Activated CD8-positive, alpha-beta T cell treated with anti-CD3 and anti-CD28 coated beads for 36 hours (primary cell): ENCODE results near the gene GUCY2C. TPM values are rescaled to one million over a fixed set of nuclear protein-coding genes. Genes with fewer than 3 reads are reported as not detected.

ENCODE experiments used
- ATAC-seq: fragments of 200-7000 bp; cut with Tn5 transposase; one replicate; pipeline ENCODE4 v1.10.0; 2021; ENCODE audit warnings: mild to moderate bottlenecking, moderate library complexity
- CTCF ChIA-PET: fragments of 350-600 bp; sonication (Branson Sonifier 250); formaldehyde crosslinking; loops from one replicate; lab custom pipeline; 2021; ENCODE audit warnings: antibody characterized with exemption; lab: Charles Lee
- POLR2A ChIA-PET: fragments of 350-600 bp; sonication (Branson Sonifier 250); formaldehyde crosslinking; loops from one replicate; lab custom pipeline; 2021; ENCODE audit warnings: antibody characterized with exemption; lab: Charles Lee
- DNase-seq: peaks from one replicate; pipeline ENCODE4 v3.0.0-alpha.2; 2020
- H3K27ac Mint-ChIP-seq: one replicate; pipeline ENCODE4 v1.8.0; 2021; ENCODE audit warnings: mild to moderate bottlenecking, mixed read lengths
- H3K27me3 Mint-ChIP-seq: one replicate; pipeline ENCODE4 v1.8.0; 2021; ENCODE audit warnings: mixed read lengths
- H3K36me3 Mint-ChIP-seq: one replicate; pipeline ENCODE4 v1.8.0; 2021; ENCODE audit warnings: low read depth, mixed read lengths
- H3K4me1 Mint-ChIP-seq: one replicate; pipeline ENCODE4 v1.8.0; 2021; ENCODE audit warnings: low read depth, mixed read lengths
- H3K4me3 Mint-ChIP-seq: one replicate; pipeline ENCODE4 v1.8.0; 2021; ENCODE audit warnings: mild to moderate bottlenecking, moderate library complexity, mixed read lengths
- H3K9me3 Mint-ChIP-seq: one replicate; pipeline ENCODE4 v1.8.0; 2021; ENCODE audit warnings: mixed read lengths
- intact Hi-C: fragments of 100-400 bp; cut with micrococcal nuclease; formaldehyde crosslinking; loops from one replicate; pipeline ENCODE4 v1.10.0; 2022
- total RNA-seq, 2 experiments: library from RNA; stranded (reverse); gene quantifications; one replicate each; pipeline ENCODE4 v1.2.3, GENCODE V29; 2021
- TF ChIP-seq, protein P1 (sequence below): fragments of 200-600 bp; IDR thresholded peaks from one replicate; pipeline ENCODE4 v1.8.0; 2022; ENCODE audit warnings: antibody characterized with exemption, mild to moderate bottlenecking

Gene GUCY2C
- total RNA-seq, 2 experiments from 2014 or later = not detected

DNA sequence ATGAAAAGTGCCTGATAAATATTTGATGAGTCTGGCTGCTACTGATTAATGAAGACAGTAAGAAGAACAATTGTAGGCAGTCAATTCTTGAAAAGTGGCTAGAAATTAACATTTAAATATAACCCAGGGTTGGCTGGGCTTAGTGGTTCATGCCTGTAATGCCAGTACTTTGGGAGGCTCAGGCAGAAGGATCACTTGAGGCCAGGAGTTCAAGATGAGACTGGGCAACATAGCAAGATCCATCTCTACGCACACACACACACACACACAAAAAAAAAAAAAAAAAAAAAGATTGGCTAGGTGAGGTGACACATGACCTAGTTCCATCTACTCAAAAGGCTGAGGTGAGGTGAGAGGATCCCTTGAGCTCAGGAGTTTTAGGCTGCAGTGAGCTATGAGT is 120.8 kb downstream of the GUCY2C start:
- intact Hi-C loops = no loop called here

DNA sequence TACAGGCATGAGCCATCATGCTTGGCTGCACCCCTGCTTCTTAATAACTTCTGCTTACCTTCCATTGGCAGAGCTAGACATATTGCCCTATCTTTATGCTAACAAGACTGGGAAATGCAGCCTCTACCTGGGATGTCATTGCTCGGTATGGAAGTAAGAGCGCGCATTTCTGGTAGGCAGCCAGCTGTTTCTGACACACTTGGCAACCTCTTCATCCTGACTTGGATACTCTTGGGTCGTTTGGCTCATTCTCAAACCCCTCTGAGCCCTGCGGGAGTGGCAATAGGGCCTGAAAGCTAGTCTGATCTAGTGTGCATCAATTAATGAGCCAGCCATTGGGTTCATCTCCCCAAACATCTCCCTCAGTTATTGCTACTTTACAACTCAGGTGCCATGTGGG is 123.3 kb downstream of the GUCY2C start:
- Mint-ChIP-seq H3K4me3 (no peak overlapping the region), H3K36me3 (no peaks in the 10 kb centered on the region), H3K27ac (no peak overlapping the region), H3K9me3 (no peaks in the 10 kb centered on the region), H3K27me3 (peaks cover 13% of the 10 kb centered on the region), H3K4me1 (peaks cover 19% of the 10 kb centered on the region)
- no peak for ATAC-seq
- TF ChIP-seq, protein P1, sequence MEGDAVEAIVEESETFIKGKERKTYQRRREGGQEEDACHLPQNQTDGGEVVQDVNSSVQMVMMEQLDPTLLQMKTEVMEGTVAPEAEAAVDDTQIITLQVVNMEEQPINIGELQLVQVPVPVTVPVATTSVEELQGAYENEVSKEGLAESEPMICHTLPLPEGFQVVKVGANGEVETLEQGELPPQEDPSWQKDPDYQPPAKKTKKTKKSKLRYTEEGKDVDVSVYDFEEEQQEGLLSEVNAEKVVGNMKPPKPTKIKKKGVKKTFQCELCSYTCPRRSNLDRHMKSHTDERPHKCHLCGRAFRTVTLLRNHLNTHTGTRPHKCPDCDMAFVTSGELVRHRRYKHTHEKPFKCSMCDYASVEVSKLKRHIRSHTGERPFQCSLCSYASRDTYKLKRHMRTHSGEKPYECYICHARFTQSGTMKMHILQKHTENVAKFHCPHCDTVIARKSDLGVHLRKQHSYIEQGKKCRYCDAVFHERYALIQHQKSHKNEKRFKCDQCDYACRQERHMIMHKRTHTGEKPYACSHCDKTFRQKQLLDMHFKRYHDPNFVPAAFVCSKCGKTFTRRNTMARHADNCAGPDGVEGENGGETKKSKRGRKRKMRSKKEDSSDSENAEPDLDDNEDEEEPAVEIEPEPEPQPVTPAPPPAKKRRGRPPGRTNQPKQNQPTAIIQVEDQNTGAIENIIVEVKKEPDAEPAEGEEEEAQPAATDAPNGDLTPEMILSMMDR = no peak
- DNase-seq = no peak
- POLR2A ChIA-PET = no interaction called here
- CTCF ChIA-PET = no interaction called here
- intact Hi-C loops = no loop called here

More for the DNA sequence above, 120.8 kb downstream of the GUCY2C start:
- ChIA-PET CTCF (interaction anchor here (1.0 kb wide), 1 partner anchor 54 kb away, joined by 3 read pairs; no protein-coding TSS in a partner anchor), POLR2A (no interaction called here)
- DNase-seq (no peak), ATAC-seq (no peak)
- TF ChIP-seq, protein P1 = no peak
- no peak overlapping the region for H3K4me3 Mint-ChIP-seq
- no peak overlapping the region for H3K27ac Mint-ChIP-seq
- H3K4me1 Mint-ChIP-seq = peaks cover 19% of the 10 kb centered on the region
- H3K36me3 Mint-ChIP-seq = no peaks in the 10 kb centered on the region
- H3K9me3 Mint-ChIP-seq = no peaks in the 10 kb centered on the region
- peaks cover 4% of the 10 kb centered on the region for H3K27me3 Mint-ChIP-seq

DNA sequence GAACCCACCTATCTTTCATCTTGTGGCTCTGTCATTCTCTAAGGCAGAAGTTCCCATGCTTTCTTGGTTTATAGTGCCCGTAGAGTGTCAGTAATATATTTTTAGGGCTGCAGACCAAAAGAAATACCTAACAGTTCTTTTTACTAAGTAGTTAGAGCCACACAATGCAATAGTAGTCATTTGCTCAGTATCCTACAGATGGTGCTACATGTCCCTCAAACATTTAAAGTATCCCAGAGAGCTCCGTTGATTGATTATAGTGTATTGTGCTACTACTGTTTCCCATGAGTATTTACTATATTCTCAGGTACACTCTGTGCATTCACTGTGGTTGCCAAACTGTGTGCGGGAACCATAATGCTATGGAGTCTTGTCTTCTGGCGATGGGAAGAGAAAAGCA is 124.0 kb downstream of the GUCY2C start:
- Mint-ChIP-seq H3K27ac (no peak overlapping the region), H3K9me3 (no peaks in the 10 kb centered on the region), H3K27me3 (peaks cover 17% of the 10 kb centered on the region), H3K4me1 (peaks cover 16% of the 10 kb centered on the region), H3K36me3 (no peaks in the 10 kb centered on the region), H3K4me3 (no peak overlapping the region)
- POLR2A ChIA-PET = no interaction called here
- TF ChIP-seq, protein P1 = no peak
- CTCF ChIA-PET = no interaction called here
- DNase-seq (no peak), ATAC-seq (no peak)
- intact Hi-C loops = no loop called here

DNA sequence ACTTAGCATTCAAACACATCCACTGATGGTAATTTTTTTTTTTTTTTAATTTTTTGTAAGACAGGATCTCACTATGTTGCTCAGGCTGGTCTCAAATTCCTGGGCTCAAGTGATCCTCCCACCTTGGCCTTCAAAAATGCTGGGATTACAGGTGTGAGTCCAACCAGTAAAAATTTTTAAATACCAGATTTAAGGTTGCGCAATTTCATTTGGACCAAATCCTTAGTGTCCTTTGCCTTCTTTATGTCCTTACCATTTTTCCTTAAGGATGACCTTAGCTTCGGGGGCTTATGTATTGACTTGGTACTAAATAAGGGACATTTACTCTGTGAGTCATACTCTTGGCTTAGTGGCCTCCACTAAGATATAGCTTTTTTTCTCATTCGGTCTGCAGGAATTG is 124.6 kb downstream of the GUCY2C start:
- Mint-ChIP-seq H3K4me3 (no peak overlapping the region), H3K9me3 (no peaks in the 10 kb centered on the region), H3K4me1 (peaks cover 14% of the 10 kb centered on the region), H3K27ac (no peak overlapping the region), H3K27me3 (peaks cover 21% of the 10 kb centered on the region), H3K36me3 (no peaks in the 10 kb centered on the region)
- no peak for ATAC-seq
- DNase-seq = no peak
- intact Hi-C loops = no loop called here
- ChIA-PET POLR2A (no interaction called here), CTCF (no interaction called here)
- TF ChIP-seq, protein P1 = no peak

DNA sequence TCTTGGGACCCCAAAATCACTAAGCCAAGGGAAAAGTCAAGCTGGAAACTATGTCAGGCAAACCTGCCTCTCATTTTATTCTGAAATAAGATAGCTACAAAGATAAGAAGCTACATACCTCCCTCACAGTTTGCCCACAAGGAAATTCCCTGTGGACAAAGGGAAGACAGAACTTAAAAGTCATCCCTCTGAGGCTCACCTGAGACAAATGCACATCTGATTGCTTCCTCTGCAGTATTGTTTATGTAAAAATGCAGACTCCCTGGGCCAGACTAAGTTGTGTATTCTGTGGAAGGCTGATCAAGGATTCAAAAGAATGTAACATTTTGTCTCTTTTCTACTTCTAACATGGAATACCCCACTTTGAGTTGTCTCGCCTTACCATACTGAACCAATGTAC is 126.2 kb downstream of the GUCY2C start:
- intact Hi-C loops = no loop called here
- Mint-ChIP-seq H3K4me1 (peaks cover 6% of the 10 kb centered on the region), H3K9me3 (no peaks in the 10 kb centered on the region), H3K27me3 (peaks cover 28% of the 10 kb centered on the region), H3K27ac (no peak overlapping the region), H3K4me3 (no peak overlapping the region), H3K36me3 (no peaks in the 10 kb centered on the region)
- TF ChIP-seq, protein P1 = no peak
- CTCF ChIA-PET = no interaction called here
- POLR2A ChIA-PET = no interaction called here
- no peak for DNase-seq
- ATAC-seq = no peak
